ENCODE measurements around the gene ROCK2.

ROCK2 gene

GRCh38 chr2:11222845-11223244, 121.6 kb downstream of the ROCK2 start:
- H4K20me1 ChIP-seq (ENCODE audit: insufficient read depth): no peaks in the 10 kb centered on the region
- no peaks in the 10 kb centered on the region for H3K36me3 ChIP-seq (ENCODE audit: insufficient read depth)
- H3K79me2 ChIP-seq (ENCODE audit: insufficient read depth, low read depth): no peaks in the 10 kb centered on the region
- no peak overlapping the region for H3K27ac ChIP-seq
- no peak overlapping the region for H2AFZ ChIP-seq (ENCODE audit: low read depth)
- no peak overlapping the region for H3K9ac ChIP-seq
- H3K4me1 ChIP-seq (ENCODE audit: low read depth, poor library complexity, severe bottlenecking): no peaks in the 10 kb centered on the region
- H3K4me2 ChIP-seq: no peak overlapping the region
- no peak for TF ChIP-seq CTCF (conservative IDR thresholded peaks at IDR 0.05; ENCODE audit: low read depth, low read length)
- no peak overlapping the region for H3K4me3 ChIP-seq (IDR thresholded peaks at IDR 0.05; ENCODE audit: insufficient read depth, low read depth, low read length)
- H3K27me3 ChIP-seq (ENCODE audit: insufficient read depth, low read depth): no peaks in the 10 kb centered on the region

GRCh38 chr2:11220445-11220844, 124.0 kb downstream of the ROCK2 start:
- H3K4me2 ChIP-seq: no peak overlapping the region
- no peaks in the 10 kb centered on the region for H3K36me3 ChIP-seq (ENCODE audit: insufficient read depth)
- H3K27me3 ChIP-seq (ENCODE audit: insufficient read depth, low read depth): no peaks in the 10 kb centered on the region
- no peaks in the 10 kb centered on the region for H3K79me2 ChIP-seq (ENCODE audit: insufficient read depth, low read depth)
- no peaks in the 10 kb centered on the region for H3K4me1 ChIP-seq (ENCODE audit: low read depth, poor library complexity, severe bottlenecking)
- H4K20me1 ChIP-seq (ENCODE audit: insufficient read depth): no peaks in the 10 kb centered on the region
- H3K9ac ChIP-seq: no peak overlapping the region
- no peak overlapping the region for H3K4me3 ChIP-seq (IDR thresholded peaks at IDR 0.05; ENCODE audit: insufficient read depth, low read depth, low read length)
- H3K27ac ChIP-seq: no peak overlapping the region
- no peak overlapping the region for H2AFZ ChIP-seq (ENCODE audit: low read depth)
- no peak for TF ChIP-seq CTCF (conservative IDR thresholded peaks at IDR 0.05; ENCODE audit: low read depth, low read length)

GRCh38 chr2:11215407-11215806, 129.0 kb downstream of the ROCK2 start:
- H3K27me3 ChIP-seq (ENCODE audit: insufficient read depth, low read depth): no peaks in the 10 kb centered on the region
- no peak overlapping the region for H3K27ac ChIP-seq
- no peak overlapping the region for H3K4me3 ChIP-seq (IDR thresholded peaks at IDR 0.05; ENCODE audit: insufficient read depth, low read depth, low read length)
- no peaks in the 10 kb centered on the region for H4K20me1 ChIP-seq (ENCODE audit: insufficient read depth)
- no peak overlapping the region for H3K4me2 ChIP-seq
- H3K9ac ChIP-seq: no peak overlapping the region
- H2AFZ ChIP-seq (ENCODE audit: low read depth): no peak overlapping the region
- H3K4me1 ChIP-seq (ENCODE audit: low read depth, poor library complexity, severe bottlenecking): no peaks in the 10 kb centered on the region
- no peak for TF ChIP-seq CTCF (conservative IDR thresholded peaks at IDR 0.05; ENCODE audit: low read depth, low read length)
- no peaks in the 10 kb centered on the region for H3K36me3 ChIP-seq (ENCODE audit: insufficient read depth)
- H3K79me2 ChIP-seq (ENCODE audit: insufficient read depth, low read depth): no peaks in the 10 kb centered on the region

- H3K9ac ChIP-seq: no peak overlapping the region
- H2AFZ ChIP-seq (ENCODE audit: low read depth): no peak overlapping the region
- H3K4me3 ChIP-seq (IDR thresholded peaks at IDR 0.05; ENCODE audit: insufficient read depth, low read depth, low read length): no peak overlapping the region
- H3K36me3 ChIP-seq (ENCODE audit: insufficient read depth): no peaks in the 10 kb centered on the region
- no peaks in the 10 kb centered on the region for H4K20me1 ChIP-seq (ENCODE audit: insufficient read depth)
- H3K27ac ChIP-seq: no peak overlapping the region
- H3K4me2 ChIP-seq: no peak overlapping the region
- TF ChIP-seq CTCF (conservative IDR thresholded peaks at IDR 0.05; ENCODE audit: low read depth, low read length): no peak
- no peaks in the 10 kb centered on the region for H3K27me3 ChIP-seq (ENCODE audit: insufficient read depth, low read depth)
- H3K79me2 ChIP-seq (ENCODE audit: insufficient read depth, low read depth): no peaks in the 10 kb centered on the region
- no peaks in the 10 kb centered on the region for H3K4me1 ChIP-seq (ENCODE audit: low read depth, poor library complexity, severe bottlenecking)
These were observed 129.7 kb downstream of the ROCK2 start for GRCh38 chr2:11214770-11215169.

GRCh38 chr2:11213975-11214374, 130.5 kb downstream of the ROCK2 start:
- H3K79me2 ChIP-seq (ENCODE audit: insufficient read depth, low read depth): no peaks in the 10 kb centered on the region
- H4K20me1 ChIP-seq (ENCODE audit: insufficient read depth): no peaks in the 10 kb centered on the region
- no peak overlapping the region for H3K27ac ChIP-seq
- TF ChIP-seq CTCF (conservative IDR thresholded peaks at IDR 0.05; ENCODE audit: low read depth, low read length): no peak
- no peaks in the 10 kb centered on the region for H3K4me1 ChIP-seq (ENCODE audit: low read depth, poor library complexity, severe bottlenecking)
- H3K4me3 ChIP-seq (IDR thresholded peaks at IDR 0.05; ENCODE audit: insufficient read depth, low read depth, low read length): no peak overlapping the region
- H3K36me3 ChIP-seq (ENCODE audit: insufficient read depth): no peaks in the 10 kb centered on the region
- H2AFZ ChIP-seq (ENCODE audit: low read depth): no peak overlapping the region
- no peak overlapping the region for H3K9ac ChIP-seq
- H3K27me3 ChIP-seq (ENCODE audit: insufficient read depth, low read depth): no peaks in the 10 kb centered on the region
- H3K4me2 ChIP-seq: no peak overlapping the region

Measured in KMS-11 (cell line).